ENCODE measurements around the gene RASSF10.

The RASSF10 gene

DNA sequence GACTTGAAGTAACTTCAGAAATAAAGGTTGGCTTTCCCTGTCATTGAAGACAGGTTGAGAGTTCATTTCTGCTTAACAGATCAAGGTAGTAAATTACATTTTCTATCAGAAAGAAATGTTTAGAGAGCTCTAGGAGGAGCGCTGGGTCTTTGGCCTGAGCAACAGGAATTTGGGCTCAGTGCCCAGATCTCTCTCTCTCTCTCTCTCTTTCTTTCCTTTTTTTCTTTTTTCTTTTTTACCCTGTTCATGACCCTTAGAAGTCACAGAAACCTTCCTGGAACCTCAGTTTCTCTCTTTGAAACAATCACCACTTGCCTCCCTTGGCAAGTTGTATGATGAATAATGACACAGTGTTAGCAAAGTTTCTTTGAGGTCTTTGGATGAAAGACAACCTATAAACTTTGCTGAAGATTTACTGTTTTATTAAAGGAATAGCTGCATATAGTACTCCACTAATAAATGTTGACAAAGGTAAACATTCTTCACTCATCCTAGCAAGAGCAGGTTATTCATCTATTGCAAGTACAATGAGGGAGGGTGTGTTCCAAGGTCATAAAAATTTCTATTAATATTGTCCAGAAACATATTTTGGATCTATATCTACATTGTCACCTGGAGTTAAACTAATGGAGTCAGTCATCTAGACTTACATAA is 35.5 kb upstream of the RASSF10 start:
- H3K27ac ChIP-seq (ENCODE audit: low read depth, low read length, severe bottlenecking) = no peak overlapping the region
- no peaks in the 10 kb centered on the region for H3K9me3 ChIP-seq (ENCODE audit: control insufficient read depth, low read length)
- no peak overlapping the region for H3K4me3 ChIP-seq (ENCODE audit: extremely low read depth, insufficient read depth, low read length, poor library complexity, severe bottlenecking)
- H3K36me3 ChIP-seq (ENCODE audit: control insufficient read depth, insufficient read depth, low read length) = no peaks in the 10 kb centered on the region
- H3K4me1 ChIP-seq (ENCODE audit: control insufficient read depth, insufficient read depth, low read length, poor library complexity, severe bottlenecking) = no peaks in the 10 kb centered on the region
- 83 to 86% methylated on average over 1 of the region's 1 CpG for WGBS, 2 experiments (ENCODE audit: insufficient coverage in 2 of 2)

DNA sequence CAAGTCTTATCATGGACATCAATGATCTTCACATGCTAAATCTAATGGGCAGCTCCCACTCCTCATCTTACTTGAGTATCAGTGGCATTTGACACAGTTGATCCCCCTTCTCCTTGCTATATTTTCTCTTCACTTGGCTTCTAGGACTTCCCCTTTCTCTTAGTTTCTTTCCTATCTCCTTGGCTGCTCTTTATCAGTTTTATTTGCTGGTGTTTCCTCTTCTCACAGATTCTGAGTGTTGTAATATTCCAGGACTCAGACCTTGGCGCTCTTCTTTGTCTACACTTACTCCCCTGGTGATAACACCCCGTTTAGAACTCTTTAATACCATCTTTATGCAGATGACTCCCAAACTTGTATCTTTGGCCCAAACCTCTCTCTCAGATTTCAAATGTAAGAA is 33.9 kb upstream of the RASSF10 start:
- no peaks in the 10 kb centered on the region for H3K4me1 ChIP-seq (ENCODE audit: control insufficient read depth, insufficient read depth, low read length, poor library complexity, severe bottlenecking)
- no peak overlapping the region for H3K27ac ChIP-seq (ENCODE audit: low read depth, low read length, severe bottlenecking)
- H3K4me3 ChIP-seq (ENCODE audit: extremely low read depth, insufficient read depth, low read length, poor library complexity, severe bottlenecking) = no peak overlapping the region
- WGBS, 2 experiments (ENCODE audit: insufficient coverage in 2 of 2) = 86 to 100% methylated on average over 1 to 2 of the region's 2 CpGs
- H3K9me3 ChIP-seq (ENCODE audit: control insufficient read depth, low read length) = no peaks in the 10 kb centered on the region
- H3K36me3 ChIP-seq (ENCODE audit: control insufficient read depth, insufficient read depth, low read length) = no peaks in the 10 kb centered on the region

DNA sequence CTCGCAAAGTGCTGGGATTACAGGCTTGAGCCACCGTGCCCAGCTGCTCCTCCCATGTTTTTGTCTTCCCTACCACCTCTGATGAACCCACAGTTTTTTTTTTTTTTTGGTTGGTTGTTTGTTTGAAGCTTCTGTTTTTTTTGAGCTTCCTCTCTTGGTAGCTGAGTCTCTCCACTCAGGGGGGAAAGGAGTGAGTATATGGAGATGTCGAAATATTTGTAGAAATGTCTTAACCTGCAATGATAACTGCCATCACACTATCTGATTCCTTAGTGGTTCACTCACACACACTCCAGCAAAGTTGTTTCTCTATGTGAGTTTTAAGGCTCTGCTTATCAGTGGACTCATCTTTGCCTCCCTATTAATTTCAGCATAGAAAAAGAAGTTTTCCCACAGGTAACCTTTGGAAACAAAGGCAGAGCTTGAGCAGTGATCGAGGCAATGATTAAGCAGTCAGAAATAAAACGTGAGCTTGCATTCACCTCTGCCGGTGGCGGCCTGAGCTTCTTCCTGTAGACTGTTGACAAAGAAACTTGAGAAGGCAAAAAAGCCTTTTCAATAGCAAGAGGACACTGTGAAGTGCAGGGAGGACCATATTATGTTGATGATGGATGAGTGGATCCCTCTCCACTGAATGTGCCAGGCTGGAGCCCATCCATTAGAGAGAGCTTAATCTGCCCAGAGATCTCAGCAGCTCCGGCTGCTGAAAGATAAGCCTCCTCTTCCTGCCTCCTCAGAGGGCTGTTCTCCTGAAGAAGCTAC is 29.0 kb upstream of the RASSF10 start:
- no peak overlapping the region for H3K4me3 ChIP-seq (ENCODE audit: extremely low read depth, insufficient read depth, low read length, poor library complexity, severe bottlenecking)
- H3K27ac ChIP-seq (ENCODE audit: low read depth, low read length, severe bottlenecking) = no peak overlapping the region
- H3K4me1 ChIP-seq (ENCODE audit: control insufficient read depth, insufficient read depth, low read length, poor library complexity, severe bottlenecking) = no peaks in the 10 kb centered on the region
- 63 to 65% methylated on average over 4 to 5 of the region's 8 CpGs for WGBS, 2 experiments (ENCODE audit: insufficient coverage in 2 of 2)
- H3K9me3 ChIP-seq (ENCODE audit: control insufficient read depth, low read length) = no peaks in the 10 kb centered on the region
- no peaks in the 10 kb centered on the region for H3K36me3 ChIP-seq (ENCODE audit: control insufficient read depth, insufficient read depth, low read length)

DNA sequence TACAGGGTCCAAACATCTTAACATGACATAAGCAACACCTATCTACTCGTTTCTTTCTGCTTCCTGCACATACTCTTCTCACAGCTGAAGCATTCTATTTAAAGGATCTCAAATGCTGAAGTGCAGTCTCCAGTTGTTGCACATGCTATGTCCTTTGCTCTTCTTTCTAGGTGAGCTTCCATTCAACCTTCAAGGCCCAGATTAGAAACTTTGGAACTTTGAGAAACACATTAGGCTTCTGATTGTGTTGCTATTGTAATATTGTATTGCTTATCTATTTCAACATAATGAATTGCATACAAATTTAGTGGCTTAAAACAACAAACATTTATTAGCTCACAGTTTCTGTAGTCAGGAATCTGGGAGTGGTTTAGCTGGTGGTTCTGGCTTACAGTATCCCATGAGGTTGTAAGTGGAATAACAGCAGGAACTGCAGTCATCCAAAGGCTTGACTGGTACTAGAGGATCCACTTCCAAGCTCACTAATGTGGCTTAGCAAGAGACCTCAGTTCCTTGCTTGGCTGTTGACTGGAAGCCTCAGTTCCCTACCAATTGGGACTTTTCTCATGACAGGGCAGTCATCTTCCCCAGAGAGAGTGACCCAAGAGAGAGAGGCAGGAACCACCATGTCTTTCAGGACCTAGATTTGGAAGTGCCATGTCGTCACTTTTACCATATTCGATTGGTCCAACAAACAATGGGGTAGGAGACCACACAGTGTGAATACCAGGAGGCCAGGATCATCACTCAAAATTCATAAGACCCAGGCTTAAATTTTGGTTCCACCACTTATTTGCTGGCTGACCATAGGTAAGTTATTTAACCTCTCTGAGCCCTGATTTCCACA is 27.2 kb upstream of the RASSF10 start:
- 90 to 98% methylated on average over 3 of the region's 3 CpGs for WGBS, 2 experiments (ENCODE audit: insufficient coverage in 2 of 2)
- Histone ChIP-seq H3K9me3 (ENCODE audit: control insufficient read depth, low read length) (no peaks in the 10 kb centered on the region), H3K27ac (ENCODE audit: low read depth, low read length, severe bottlenecking) (no peak overlapping the region)

DNA sequence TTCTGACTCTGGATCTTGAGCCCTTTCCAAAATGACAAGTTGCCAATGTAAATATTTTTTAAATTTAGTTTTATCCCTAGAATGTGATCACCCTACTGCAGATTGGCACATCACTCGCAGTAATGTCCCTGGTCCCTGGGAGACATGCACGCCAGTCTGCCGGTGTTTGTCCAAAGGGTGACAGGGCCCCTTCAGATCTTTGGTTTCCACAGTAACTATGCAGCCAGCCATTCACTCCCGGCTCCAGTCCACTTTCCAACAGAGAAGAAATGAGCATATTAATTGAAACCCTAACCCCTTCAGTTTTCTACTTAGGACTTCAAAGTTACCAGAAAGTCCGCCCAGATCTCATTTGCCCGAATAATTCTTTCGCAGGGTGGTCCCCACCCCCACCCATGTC is 25.8 kb upstream of the RASSF10 start:
- WGBS, 2 experiments (ENCODE audit: insufficient coverage in 2 of 2) = 79 to 86% methylated on average over 6 to 7 of the region's 7 CpGs
- Histone ChIP-seq H3K4me3 (ENCODE audit: extremely low read depth, insufficient read depth, low read length, poor library complexity, severe bottlenecking) (no peak overlapping the region), H3K36me3 (ENCODE audit: control insufficient read depth, insufficient read depth, low read length) (no peaks in the 10 kb centered on the region), H3K27ac (ENCODE audit: low read depth, low read length, severe bottlenecking) (no peak overlapping the region), H3K4me1 (ENCODE audit: control insufficient read depth, insufficient read depth, low read length, poor library complexity, severe bottlenecking) (no peaks in the 10 kb centered on the region), H3K9me3 (ENCODE audit: control insufficient read depth, low read length) (no peaks in the 10 kb centered on the region)

More for the DNA sequence above, 27.2 kb upstream of the RASSF10 start:
- H3K36me3 ChIP-seq (ENCODE audit: control insufficient read depth, insufficient read depth, low read length) = no peaks in the 10 kb centered on the region
- H3K4me1 ChIP-seq (ENCODE audit: control insufficient read depth, insufficient read depth, low read length, poor library complexity, severe bottlenecking) = no peaks in the 10 kb centered on the region
- no peak overlapping the region for H3K4me3 ChIP-seq (ENCODE audit: extremely low read depth, insufficient read depth, low read length, poor library complexity, severe bottlenecking)

DNA sequence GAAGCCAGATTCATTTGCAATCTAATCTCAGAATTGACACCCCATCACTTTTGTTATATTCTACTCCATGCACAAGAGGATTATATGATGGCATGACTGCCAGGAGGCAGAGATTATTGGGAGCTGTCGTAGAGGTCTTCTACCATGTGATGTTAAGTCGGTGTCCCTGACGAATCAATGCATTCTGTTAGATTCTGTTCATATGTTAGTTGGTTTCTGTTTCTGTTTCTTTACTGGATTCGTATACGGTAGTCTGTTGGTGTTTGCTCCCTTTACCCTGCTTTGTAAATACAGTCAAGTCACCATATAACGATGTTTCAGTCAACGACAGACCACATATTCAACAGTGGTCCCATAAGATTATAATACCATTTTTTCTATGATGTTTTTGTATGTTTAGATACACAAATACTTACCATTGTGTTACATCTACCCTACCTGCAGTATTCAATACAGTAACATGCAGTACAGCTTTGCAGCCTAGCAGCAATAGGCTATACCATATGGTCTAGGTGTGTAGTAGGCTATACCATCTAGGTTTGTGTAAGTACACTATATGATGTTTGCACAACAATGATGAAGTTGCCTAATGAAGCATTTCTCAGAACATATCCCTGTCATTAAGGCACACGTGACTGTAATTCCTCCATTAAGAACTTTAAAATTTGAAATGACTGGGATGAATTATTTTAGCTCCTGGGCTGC is 22.8 kb upstream of the RASSF10 start:
- H3K27ac ChIP-seq (ENCODE audit: low read depth, low read length, severe bottlenecking) = no peak overlapping the region
- H3K9me3 ChIP-seq (ENCODE audit: control insufficient read depth, low read length) = no peaks in the 10 kb centered on the region
- WGBS, 2 experiments (ENCODE audit: insufficient coverage in 2 of 2) = 100% methylated on average over 1 to 2 of the region's 8 CpGs
- H3K4me1 ChIP-seq (ENCODE audit: control insufficient read depth, insufficient read depth, low read length, poor library complexity, severe bottlenecking) = no peaks in the 10 kb centered on the region
- no peaks in the 10 kb centered on the region for H3K36me3 ChIP-seq (ENCODE audit: control insufficient read depth, insufficient read depth, low read length)
- H3K4me3 ChIP-seq (ENCODE audit: extremely low read depth, insufficient read depth, low read length, poor library complexity, severe bottlenecking) = no peak overlapping the region

DNA sequence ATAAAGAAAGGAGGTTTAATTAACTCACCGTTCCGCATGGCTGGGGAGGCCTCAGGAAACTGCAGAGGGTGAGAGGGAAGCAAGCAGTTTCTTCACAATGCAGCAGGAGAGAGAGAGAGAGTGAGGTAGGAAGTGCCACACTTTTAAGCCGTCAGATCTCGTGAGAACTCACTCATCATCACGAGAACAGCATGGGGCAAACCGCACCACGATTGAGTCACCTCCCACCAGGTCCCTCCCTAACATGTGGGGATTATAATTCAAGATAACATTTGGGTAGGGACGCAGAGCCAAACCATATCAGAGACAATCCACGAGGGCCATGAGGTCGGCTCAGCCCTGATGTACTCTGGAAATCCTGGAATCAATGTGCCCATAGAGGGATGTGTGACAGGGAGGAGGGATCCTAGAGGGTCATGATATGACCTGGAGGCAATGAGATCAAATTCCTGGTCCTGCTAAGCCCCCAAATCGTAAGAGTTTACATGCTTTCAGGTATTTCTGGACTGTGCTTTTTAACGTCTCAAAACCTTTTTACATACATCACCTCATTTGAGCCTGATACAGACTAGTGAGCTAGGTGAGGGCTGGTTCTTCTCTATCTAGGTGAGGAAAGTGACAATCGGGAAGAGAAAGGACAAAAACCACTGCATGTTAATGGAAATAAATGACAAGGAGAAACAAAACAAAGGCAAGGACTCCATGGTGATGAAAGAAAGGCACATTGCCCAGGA is 19.5 kb upstream of the RASSF10 start:
- Histone ChIP-seq H3K4me1 (ENCODE audit: control insufficient read depth, insufficient read depth, low read length, poor library complexity, severe bottlenecking) (no peaks in the 10 kb centered on the region), H3K4me3 (ENCODE audit: extremely low read depth, insufficient read depth, low read length, poor library complexity, severe bottlenecking) (no peak overlapping the region), H3K36me3 (ENCODE audit: control insufficient read depth, insufficient read depth, low read length) (no peaks in the 10 kb centered on the region), H3K27ac (ENCODE audit: low read depth, low read length, severe bottlenecking) (no peak overlapping the region), H3K9me3 (ENCODE audit: control insufficient read depth, low read length) (no peaks in the 10 kb centered on the region)
- 74 to 80% methylated on average over 6 to 10 of the region's 13 CpGs for WGBS, 2 experiments (ENCODE audit: insufficient coverage in 2 of 2)

DNA sequence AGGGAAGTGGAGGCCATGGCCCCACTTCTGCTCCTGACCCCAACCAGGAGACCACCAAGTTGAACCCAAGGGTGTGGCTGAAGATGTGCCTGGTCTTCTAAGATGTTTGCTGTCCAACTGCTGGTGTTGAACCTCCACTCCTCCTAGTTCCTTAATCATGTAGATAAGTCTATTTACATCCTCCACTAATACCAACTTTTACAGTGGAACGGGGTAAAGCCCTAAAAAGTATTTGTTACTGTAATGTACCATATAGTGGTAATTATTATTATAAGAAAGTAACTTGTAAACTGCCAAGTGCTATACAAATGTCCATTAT is 19.0 kb upstream of the RASSF10 start:
- Histone ChIP-seq H3K4me1 (ENCODE audit: control insufficient read depth, insufficient read depth, low read length, poor library complexity, severe bottlenecking) (no peaks in the 10 kb centered on the region), H3K36me3 (ENCODE audit: control insufficient read depth, insufficient read depth, low read length) (no peaks in the 10 kb centered on the region), H3K9me3 (ENCODE audit: control insufficient read depth, low read length) (no peaks in the 10 kb centered on the region), H3K4me3 (ENCODE audit: extremely low read depth, insufficient read depth, low read length, poor library complexity, severe bottlenecking) (no peak overlapping the region), H3K27ac (ENCODE audit: low read depth, low read length, severe bottlenecking) (no peak overlapping the region)
- WGBS, 2 experiments (ENCODE audit: insufficient coverage in 2 of 2) = no CpG with 5 or more reads among the region's 1 CpG

DNA sequence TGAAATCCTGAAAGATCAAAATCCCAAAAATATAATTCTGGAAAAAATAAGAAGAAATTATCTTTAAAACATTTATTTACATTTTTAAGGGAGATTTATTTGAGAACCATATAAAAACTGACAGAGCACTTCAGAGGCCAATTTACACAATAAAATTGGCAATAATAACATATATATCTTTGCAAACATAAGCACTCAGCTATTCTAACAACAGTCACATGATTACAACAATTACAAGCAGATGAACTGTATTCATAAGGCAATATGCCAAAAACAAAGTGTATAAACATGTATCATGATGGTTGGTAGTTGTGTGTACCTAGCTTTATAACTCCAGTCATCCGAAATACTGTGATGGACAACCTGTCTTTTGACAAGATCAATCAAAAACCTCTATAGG is 17.7 kb upstream of the RASSF10 start:
- no peaks in the 10 kb centered on the region for H3K36me3 ChIP-seq (ENCODE audit: control insufficient read depth, insufficient read depth, low read length)
- no CpG with 5 or more reads among the region's 1 CpG for WGBS, 2 experiments (ENCODE audit: insufficient coverage in 2 of 2)
- no peak overlapping the region for H3K4me3 ChIP-seq (ENCODE audit: extremely low read depth, insufficient read depth, low read length, poor library complexity, severe bottlenecking)
- H3K4me1 ChIP-seq (ENCODE audit: control insufficient read depth, insufficient read depth, low read length, poor library complexity, severe bottlenecking) = no peaks in the 10 kb centered on the region
- H3K27ac ChIP-seq (ENCODE audit: low read depth, low read length, severe bottlenecking) = no peak overlapping the region
- H3K9me3 ChIP-seq (ENCODE audit: control insufficient read depth, low read length) = peaks cover 7% of the 10 kb centered on the region

DNA sequence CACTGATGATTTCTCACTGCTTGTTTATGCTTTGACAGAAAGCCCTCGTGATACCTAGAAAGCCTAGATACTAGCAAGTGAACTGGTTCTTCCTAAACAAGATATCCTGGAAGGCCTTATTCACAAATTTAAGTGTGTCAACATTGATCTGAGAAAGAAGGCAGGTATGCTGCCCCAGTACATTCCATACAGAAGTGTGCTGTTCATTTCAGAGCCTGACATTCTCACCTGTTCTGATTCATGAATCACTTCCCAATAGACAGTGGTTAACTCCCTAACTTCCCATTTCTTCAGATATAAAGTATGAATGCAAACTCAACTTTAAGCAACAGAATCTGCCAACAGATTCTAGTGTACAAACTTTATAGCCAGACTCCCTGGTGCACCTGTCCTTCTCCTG is 15.5 kb upstream of the RASSF10 start:
- 89 to 100% methylated on average over 1 of the region's 1 CpG for WGBS, 2 experiments (ENCODE audit: insufficient coverage in 2 of 2)

More for the DNA sequence above, 15.5 kb upstream of the RASSF10 start:
- no peaks in the 10 kb centered on the region for H3K36me3 ChIP-seq (ENCODE audit: control insufficient read depth, insufficient read depth, low read length)
- peaks cover 7% of the 10 kb centered on the region for H3K9me3 ChIP-seq (ENCODE audit: control insufficient read depth, low read length)
- H3K4me1 ChIP-seq (ENCODE audit: control insufficient read depth, insufficient read depth, low read length, poor library complexity, severe bottlenecking) = no peaks in the 10 kb centered on the region
- no peak overlapping the region for H3K4me3 ChIP-seq (ENCODE audit: extremely low read depth, insufficient read depth, low read length, poor library complexity, severe bottlenecking)
- H3K27ac ChIP-seq (ENCODE audit: low read depth, low read length, severe bottlenecking) = no peak overlapping the region

Measured in mesodermal cell (in vitro differentiated cells).